HL-60 (cell line): ENCODE measurements around the gene HEMK1.

Experiments
- DNase-seq, 2 experiments: peaks; one replicate each; pipeline ENCODE4 v3.0.0-alpha.2; 2010 to 2020; ENCODE audit warnings: low read depth in 1 of 2, low spot score in 1 of 2
- H3K27ac ChIP-seq: fragments of 250-450 bp; sonication (Bioruptor Pico); replicated peaks from 2 replicates; pipeline ENCODE4 v1.5.1; 2020; ENCODE audit warnings: mild to moderate bottlenecking, moderate library complexity
- H3K27me3 ChIP-seq: fragments of 250-450 bp; sonication (Bioruptor Pico); 2 replicates; pipeline ENCODE4 v1.5.1; 2021; ENCODE audit warnings: mild to moderate bottlenecking, moderate library complexity; ENCODE audit not compliant: insufficient read depth, poor library complexity, severe bottlenecking
- H3K4me3 ChIP-seq: replicated peaks from 2 replicates; pipeline ENCODE4 v1.5.1; 2011; ENCODE audit warnings: mild to moderate bottlenecking, control low read depth, low read length; ENCODE audit not compliant: insufficient read depth
- CTCF ChIP-seq: IDR thresholded peaks from one replicate; pipeline ENCODE4 v1.5.1; 2011; ENCODE audit warnings: low read length, control low read depth, inconsistent platforms; ENCODE audit not compliant: insufficient read depth
- GABPA ChIP-seq: IDR thresholded peaks from 2 replicates; pipeline ENCODE4 v1.6.1; 2012; ENCODE audit warnings: low read depth
- POLR2AphosphoS5 ChIP-seq: IDR thresholded peaks from 2 replicates; pipeline ENCODE4 v1.6.1; 2012; ENCODE audit warnings: low read depth
- REST ChIP-seq: IDR thresholded peaks from 2 replicates; pipeline ENCODE4 v1.6.1; 2012; ENCODE audit warnings: low read depth; ENCODE audit not compliant: insufficient replicate concordance
- SPI1 ChIP-seq: IDR thresholded peaks from 2 replicates; pipeline ENCODE4 v1.6.1; 2012; ENCODE audit warnings: low read depth, mild to moderate bottlenecking, borderline replicate concordance

Gene HEMK1

GRCh38 chr3:50563867-50564266, 5.5 kb upstream of the HEMK1 start:
- Histone ChIP-seq H3K27me3 (peaks cover 3% of the 10 kb centered on the region), H3K27ac (no peak overlapping the region), H3K4me3 (no peak overlapping the region)
- no peak for DNase-seq
- TF ChIP-seq SPI1 (no peak), CTCF (no peak), GABPA (no peak), POLR2AphosphoS5 (no peak), REST (no peak)

- no peak overlapping the region for H3K4me3 ChIP-seq
- peaks cover 3% of the 10 kb centered on the region for H3K27me3 ChIP-seq
- no peak for DNase-seq
- no peak for TF ChIP-seq REST
- no peak for TF ChIP-seq GABPA
- TF ChIP-seq SPI1, result no peak
- TF ChIP-seq CTCF, result no peak
- no peak for TF ChIP-seq POLR2AphosphoS5
- H3K27ac ChIP-seq, result no peak overlapping the region
Measured at GRCh38 chr3:50564321-50564720, 5.0 kb upstream of the HEMK1 start.

- H3K27ac ChIP-seq, result no peak overlapping the region
- DNase-seq, result no peak
Measured at GRCh38 chr3:50567011-50567385, 2.3 kb upstream of the HEMK1 start.

More at GRCh38 chr3:50567011-50567385, 2.3 kb upstream of the HEMK1 start:
- H3K4me3 ChIP-seq, result no peak overlapping the region; the same call in 1 of the 2 replicates
- TF ChIP-seq POLR2AphosphoS5, result no peak
- no peak for TF ChIP-seq SPI1
- TF ChIP-seq CTCF, result no peak
- no peak for TF ChIP-seq REST
- no peak for TF ChIP-seq GABPA
- H3K27me3 ChIP-seq, result peaks cover 3% of the 10 kb centered on the region
